NCI-H2171 treated with DMSO at 0.1 percent for 48 hours (cell line): ENCODE data around the gene ZNRF2.
"Not testable (repeated sequence)": the region's sequence is repeated elsewhere in the genome, so short reads cannot be mapped to it uniquely, and the experiment has no call there.

Experiments used
- DNase-seq: peaks from one replicate; lab custom pipeline; 2025; lab: John Stamatoyannopoulos, UW

ZNRF2 gene

DNA sequence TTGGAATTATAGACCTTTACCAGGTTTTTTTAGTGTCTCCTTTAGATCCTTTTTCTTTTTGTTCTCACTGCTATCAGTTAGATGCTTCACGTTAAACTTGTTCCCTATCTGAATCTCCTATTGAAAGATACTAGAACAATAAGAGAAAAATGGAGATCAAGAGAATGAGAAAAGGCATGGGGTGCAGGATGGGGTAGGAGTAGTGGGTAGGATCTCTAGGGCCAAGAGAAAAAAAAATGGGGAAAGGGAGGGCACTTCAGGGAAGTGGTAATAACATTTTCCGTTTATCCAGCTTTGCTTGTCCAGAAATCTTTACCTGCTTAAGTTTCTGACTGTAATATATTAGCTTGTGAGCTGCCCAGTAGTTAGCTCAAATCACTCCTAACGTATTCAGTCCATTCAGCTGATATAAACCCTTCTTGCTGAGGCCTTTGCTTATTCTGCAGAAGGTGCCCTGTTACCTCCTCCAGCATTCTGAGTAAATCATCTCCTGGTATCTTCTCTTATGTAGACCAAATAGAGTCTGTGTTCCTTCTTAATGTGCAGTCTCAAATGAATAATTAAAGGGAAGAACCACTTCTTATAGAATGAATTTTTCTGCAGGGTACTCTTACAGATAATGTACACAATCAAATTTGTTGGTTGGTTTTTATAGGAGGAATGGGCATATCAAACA lies 69.7 kb downstream of the ZNRF2 start:
- DNase-seq, result no peak

DNA sequence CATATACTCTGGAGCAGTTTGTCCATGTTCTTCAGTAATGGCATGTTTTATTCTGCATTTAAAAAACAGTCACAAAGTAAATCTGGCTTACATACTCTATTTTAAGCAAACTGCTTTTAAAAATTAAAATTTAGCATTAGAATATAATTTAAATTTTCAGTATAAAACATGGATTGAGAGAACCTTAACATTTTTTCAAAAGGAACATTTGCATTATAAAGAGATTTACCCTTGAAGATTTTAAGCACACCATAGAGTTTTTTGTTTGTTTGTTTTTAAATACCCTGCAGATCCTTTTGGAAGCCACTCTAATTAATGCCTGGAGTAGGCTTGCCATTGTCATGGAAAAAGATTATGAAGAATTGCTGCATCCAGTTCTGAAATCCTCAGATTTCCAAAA lies 70.4 kb downstream of the ZNRF2 start:
- DNase-seq, result no peak

GRCh38 chr7:30359957-30360356 lies 75.6 kb downstream of the ZNRF2 start:
- no peak for DNase-seq

DNA sequence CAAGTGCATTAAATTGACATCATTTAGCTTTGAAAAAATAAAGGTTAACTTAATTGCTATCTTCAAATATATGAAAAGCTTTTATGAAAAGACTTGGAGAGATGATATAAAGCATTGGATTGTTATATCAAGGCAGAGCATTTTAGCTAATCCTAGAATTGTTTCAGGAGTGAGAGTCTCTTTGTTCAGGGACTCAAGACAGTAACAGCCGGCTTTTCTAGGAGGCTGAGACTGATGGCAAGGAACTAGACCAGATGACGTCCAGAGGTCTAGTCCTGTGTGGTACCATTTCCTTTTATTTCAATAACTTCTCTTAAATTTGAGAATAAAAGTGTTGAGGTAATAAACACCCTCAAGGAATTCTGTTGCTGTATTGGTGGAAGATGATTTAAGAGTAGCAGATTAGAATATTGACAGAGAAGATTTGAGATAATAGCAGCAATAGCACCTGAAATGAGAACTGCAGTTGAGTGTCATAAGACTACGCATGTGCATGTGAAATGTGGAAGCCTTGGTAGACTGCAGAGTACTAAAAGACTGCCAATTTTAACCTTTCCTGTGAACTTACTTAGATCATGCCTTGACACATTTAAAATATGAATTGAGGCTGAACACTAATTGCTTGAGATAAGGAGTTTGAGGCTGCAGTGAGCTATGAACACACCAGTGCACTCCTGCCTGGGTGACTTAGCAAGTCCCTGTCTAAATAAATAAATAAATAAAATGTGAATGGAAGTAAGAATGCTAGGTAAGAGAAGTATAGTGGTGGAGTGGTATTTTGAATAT lies 79.6 kb downstream of the ZNRF2 start:
- no peak for DNase-seq

DNA sequence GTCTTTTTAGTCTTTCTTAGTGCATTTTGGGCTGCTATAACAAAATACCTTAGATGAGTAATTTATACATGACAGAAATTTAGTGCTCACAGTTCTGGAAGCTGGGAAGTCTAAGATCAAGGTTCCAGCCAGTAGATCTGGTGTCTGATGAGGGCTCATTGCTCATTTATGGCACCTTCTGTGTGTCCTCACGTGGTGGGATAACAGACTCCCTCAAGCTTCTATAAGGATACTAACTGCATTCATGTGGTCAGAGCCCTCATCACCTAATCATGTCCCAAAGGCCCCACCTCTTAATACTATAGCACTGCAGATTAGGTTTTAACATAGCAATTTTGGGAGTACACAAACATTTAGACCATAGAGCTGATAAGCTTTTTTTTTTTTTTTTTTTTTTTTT lies 80.4 kb downstream of the ZNRF2 start:
- DNase-seq, result no peak

GRCh38 chr7:30365621-30366020 lies 81.2 kb downstream of the ZNRF2 start:
- no peak for DNase-seq

GRCh38 chr7:30366606-30367005 lies 82.2 kb downstream of the ZNRF2 start:
- no peak for DNase-seq

GRCh38 chr7:30367561-30367960 lies 83.2 kb downstream of the ZNRF2 start:
- DNase-seq, result no peak

DNA sequence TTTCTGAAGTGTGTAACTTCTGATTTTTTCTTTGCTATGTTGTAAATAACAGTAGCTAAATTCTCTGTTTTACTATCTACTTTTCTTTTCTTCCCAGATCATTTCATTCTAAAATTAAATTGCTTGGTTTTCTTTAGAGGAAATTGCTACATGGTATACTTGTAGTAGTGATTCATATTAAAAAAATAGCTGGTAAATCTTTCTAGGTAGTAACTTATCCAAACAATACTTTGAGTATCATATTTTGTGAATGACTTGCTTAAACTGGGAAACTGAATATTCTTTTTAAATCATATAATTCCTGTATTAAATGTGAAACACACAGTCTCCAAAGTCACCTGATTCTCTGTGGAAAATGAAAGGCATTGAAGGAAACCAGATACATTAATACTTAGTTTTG lies 85.5 kb downstream of the ZNRF2 start:
- DNase-seq, result no peak

GRCh38 chr7:30371321-30371720 lies 86.9 kb downstream of the ZNRF2 start:
- DNase-seq, result no peak

DNA sequence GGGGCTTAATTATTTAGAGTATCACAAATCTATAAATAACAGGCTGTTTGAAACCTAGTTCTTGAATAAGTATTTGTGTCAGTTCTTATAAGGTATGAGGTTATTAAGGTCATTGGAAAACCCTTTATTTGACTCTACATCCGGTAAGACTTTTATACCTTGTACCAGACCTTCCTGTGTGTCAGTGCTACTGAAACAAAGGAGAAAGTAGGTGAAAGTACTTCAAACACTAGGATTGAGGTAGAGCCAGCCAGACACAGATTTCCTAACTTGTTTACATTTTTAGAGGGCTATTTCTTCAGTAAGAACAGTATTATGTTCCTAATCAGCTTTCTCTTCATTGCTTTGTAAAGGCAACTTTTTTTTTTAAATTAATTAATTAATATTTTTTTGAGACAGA lies 93.9 kb downstream of the ZNRF2 start:
- no peak for DNase-seq

DNA sequence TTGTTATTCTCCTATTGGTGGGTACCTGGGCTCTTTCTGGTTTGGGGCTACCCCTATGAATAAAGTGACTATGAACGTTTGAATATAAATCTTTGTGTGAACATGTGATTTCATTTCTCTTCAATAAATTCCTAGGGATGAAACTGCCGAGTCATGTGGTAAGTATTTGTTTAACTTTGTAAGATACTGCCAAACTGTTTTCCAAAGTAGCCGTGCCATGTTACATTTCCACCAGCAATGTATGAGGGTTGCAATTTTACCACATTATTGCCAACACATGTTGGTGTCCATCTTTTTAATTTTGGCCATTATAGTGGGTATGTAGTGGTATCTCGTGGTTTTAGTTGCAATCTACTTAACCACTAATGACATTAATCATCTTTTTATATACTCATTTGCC lies 94.7 kb downstream of the ZNRF2 start:
- DNase-seq, result no peak

DNA sequence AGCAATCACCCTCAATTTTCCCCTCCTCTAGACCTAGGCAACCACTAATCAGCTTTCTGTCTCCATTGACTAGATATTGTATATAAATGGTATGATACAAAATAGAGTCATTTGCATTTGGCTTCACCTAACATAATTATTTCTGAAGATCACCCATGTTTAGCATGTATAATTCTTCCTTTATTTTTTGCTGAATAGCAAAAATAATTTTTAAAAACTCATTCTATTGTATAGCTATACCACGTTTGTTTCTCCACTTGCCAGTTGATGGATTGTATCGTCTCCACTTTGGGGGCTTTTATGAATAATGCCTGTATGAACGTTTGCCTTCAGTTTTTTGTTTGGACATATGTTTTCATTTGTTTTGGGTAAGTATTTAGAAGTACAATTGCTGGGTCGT lies 95.3 kb downstream of the ZNRF2 start:
- no peak for DNase-seq

DNA sequence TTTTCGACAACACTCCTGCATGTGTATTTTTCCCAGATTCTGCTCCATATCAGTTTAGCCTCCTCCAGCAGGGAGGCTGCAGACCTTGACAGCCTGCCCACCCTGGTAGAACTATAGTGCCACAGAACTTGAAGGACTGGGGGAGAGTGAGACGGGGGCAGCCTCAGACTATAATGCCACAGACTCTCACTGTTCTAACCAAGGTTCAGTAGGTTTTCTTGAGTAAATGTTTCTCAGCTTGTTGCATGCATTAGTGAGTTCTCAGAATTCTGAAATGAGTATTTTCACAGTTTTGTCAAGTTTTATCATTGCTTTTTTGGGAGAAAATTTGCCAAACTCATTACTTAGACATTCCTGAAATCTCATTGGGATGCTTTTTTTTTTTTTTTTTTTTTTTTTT lies 95.9 kb downstream of the ZNRF2 start:
- no peak for DNase-seq

DNA sequence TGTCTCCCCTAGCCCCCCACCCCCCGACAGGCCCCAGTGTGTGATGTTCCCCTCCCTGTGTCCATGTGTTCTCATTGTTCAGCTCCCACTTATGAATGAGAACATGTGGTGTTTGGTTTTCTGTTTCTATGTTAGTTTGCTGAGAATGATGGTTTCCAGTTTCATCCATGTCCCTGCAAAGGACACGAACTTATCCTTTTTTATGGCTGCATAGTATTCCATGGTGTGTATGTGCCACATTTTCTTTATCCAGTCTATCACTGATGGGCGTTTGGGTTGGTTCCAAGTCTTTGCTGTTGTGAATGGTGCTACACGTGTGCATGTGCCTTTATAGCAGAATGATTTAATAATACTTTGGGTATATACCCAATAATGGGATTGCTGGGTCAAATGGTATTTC lies 96.4 kb downstream of the ZNRF2 start:
- not testable (repeated sequence) for DNase-seq

GRCh38 chr7:30382607-30383006 lies 98.2 kb downstream of the ZNRF2 start:
- no peak for DNase-seq

- no peak for DNase-seq
Measured at GRCh38 chr7:30389791-30390190, 105.4 kb downstream of the ZNRF2 start.

GRCh38 chr7:30390736-30391636 lies 106.6 kb downstream of the ZNRF2 start:
- DNase-seq, result no peak

DNA sequence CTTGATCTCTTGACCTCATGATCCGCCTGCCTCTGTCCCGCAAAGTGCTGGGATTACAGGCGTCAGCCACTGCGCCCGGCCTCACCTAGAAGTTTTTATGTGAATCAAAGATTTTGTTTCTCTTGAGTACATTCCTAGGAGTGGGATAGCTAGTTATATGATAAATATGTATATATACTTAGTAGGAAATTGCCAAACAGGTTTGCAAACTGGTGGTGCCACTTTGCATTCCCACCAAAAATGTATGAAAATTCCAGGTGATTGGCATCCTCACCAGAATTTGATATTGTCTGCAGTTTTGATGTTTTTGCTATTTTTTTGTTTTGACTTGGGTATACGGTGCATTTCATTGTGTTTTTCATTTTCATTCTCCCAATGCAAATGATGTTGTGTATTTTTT lies 107.4 kb downstream of the ZNRF2 start:
- no peak for DNase-seq

- no peak for DNase-seq
Measured at GRCh38 chr7:30395676-30396075, 111.3 kb downstream of the ZNRF2 start.

DNA sequence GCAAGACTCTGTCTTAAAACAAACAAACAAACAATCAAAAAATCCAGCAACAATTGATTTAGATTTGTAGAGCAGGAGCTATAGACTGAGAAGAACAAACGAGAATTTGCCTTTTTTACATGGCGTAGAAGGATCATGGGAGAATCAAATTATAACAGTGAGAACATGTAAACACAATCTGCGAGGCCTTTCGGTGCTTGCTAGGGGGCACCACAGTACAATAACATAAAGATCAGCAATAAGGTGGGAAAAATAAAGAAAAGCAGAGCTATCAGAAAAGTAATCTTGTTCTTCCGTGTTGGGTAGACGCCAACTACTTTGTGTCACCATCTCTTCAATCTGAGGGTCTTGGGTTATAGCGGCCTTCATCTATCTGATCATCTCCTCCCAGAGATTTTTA lies 112.0 kb downstream of the ZNRF2 start:
- DNase-seq, result peak; percentile 12

DNA sequence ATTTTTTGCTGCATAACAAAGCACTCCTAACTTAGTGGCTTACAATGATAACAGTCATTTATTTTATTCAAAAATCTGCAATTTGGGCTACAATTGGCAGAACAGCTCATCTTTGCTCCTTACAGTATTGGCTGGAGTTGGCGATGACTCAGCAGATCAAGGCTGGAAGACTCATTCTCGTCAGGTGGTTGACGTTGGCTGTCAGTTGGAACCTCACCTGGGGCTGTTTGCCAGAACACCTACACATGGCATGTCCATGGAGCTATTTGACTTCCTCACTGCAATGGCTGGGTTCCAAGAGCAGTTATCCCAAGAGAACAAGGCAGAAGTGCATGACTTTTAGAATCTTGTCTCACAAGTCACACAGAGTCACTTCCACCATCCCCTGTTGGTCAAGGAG lies 119.1 kb downstream of the ZNRF2 start:
- no peak for DNase-seq

DNA sequence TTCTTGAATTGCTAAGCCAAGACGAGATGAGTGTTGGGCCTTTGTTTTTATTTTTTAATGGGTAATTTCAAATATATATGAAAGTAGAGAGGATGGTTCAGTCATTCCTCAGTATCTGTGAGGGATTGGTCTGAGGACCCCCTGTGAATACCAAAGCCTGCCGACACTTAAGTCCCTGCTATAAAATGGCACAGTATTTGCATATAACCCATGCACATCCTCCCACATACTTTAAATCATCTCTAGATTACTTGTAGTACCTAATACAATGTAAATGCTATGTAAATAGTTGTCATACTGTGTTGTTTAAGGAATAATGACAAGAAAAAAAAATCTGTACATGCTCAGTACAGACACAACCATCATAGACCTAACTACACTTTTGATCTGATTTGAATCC lies 120.8 kb downstream of the ZNRF2 start:
- no peak for DNase-seq
